Measurements from ENCODE around the gene GPR173.

- TF ChIP-seq CTCF (IDR thresholded peaks at IDR 0.05) (no peak), POLR2A (IDR thresholded peaks at IDR 0.05) (no peak), POLR2AphosphoS5 (IDR thresholded peaks at IDR 0.05) (no peak), EP300 (IDR thresholded peaks at IDR 0.05) (no peak)
These were observed 76.9 kb downstream of the GPR173 start for GRCh38 chrX:53125506-53125905.
